Stimulated activated CD8-positive, alpha-beta memory T cell treated with anti-CD3 and anti-CD28 coated beads, Interleukin-7, amount 100 ng/mL, for 48 hours (primary cell): ENCODE results near the gene CACNA1C.
"Not testable (repeated sequence)": the region's sequence is repeated elsewhere in the genome, so short reads cannot be mapped to it uniquely, and the experiment has no call there.

ENCODE experiments used
- DNase-seq, 2 donors: peaks; one replicate each; pipeline ENCODE4 v3.0.0-alpha.2; 2020; ENCODE audit warnings: low read depth in 1 of 2; ENCODE audit errors: extremely low read depth in 1 of 2

Gene CACNA1C

DNA sequence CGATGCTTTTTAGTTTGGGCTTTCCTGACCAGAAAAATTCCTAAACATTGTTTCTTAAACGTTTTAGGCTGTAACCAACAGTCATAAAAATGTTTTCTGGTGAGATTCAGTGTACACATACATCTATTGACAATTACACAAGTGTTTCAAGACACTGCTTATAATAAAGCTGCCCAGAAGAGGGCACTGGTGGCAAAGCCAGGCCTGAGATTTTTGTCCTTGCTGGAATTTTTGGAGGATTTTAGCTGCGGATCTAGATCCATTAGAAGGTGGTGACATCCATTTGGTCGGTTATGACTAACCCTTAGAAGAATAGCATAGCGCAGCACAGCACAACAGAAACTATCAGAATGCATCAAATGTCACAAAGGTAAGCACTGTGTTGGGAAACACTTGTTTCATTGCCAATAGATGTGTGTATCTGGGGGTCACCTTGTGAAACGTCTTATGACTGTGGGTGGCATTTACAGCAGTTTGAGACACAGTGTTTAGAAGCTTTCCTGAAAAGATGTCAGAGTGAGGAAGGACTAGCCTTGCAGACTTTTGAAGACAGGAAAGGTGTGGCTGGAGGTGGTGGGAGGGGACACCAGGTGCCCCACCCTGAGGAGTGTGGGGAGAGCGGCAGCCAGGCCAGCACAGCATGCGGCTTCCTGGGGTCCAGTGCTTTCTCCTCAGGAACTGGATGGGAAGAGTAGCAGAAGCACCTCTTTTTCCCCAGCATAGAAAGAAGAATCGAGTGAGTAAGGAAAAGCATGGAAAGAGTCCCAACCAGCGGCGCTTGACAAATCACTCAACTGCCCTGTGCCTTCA, 687.2 kb downstream of the CACNA1C start:
- DNase-seq: no peak

DNA sequence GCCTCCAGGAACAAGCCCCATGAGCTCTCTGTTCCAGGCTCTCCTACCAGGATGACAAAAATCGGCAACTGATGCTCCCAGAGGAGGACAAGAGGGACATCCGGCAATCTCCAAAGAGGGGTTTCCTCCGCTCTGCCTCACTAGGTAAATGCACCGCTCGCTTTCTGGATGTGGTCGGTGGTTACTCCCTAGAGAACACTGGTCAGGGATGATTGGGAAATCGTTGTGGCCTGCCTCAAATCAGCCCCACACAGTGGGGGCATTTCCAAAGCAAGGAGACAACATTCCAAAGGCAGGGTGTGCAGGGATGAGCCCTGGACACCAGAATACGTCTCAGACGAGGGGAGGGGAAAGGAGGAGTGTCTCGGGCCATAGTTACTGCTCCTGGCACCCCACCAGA, 689.2 kb downstream of the CACNA1C start:
- not testable (repeated sequence) for DNase-seq

DNA sequence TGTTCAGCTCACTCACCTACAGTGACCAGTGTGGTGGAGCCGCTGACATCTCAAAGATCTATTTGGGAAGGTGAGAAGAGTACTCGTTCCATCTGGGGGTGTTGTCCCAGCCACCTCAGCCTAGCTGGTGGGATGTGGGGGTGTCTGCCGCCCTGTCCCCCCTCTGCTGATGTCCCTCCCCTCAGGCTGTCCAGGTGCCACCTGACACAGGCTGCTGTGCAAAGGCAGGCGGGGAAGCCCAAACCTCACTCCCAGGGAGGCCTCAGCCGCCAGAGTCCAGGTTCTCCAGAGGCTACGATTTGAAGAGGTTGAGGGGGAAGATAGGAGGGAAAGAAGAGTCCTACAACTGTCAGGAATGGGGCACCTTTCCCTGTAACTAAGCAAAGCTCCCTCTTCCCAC, 690.7 kb downstream of the CACNA1C start:
- DNase-seq: no peak

DNA sequence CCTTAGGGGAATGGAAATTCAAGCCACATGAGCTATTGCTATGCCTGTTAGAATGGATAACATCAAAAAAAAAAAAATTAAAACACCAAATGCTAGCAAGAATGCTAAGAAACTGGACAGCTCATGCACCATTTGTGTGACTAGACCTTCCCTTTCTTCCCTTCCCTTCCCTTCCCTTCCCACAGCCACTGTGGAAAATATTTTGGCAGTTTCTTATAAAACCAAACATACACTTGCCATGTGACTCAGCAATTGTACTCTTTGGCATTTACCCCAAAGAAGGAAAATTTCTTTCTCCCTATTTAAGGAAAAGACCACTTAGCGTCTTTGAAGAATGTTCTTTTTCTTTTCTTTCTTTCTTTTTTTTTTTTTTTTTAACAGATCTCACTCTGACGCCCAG, 692.9 kb downstream of the CACNA1C start:
- DNase-seq: no peak
